ENCODE data around the gene HAP1. TPM values are rescaled to one million over a fixed set of nuclear protein-coding genes. Genes with fewer than 3 reads are reported as not detected.

HAP1 gene
- total RNA-seq, 2 experiments from 2014 or later, result 0.07 to 0.09 TPM

Other genes with a start within 250 kb of the HAP1 start
- not detected for gene KRT36, start 244.7 kb downstream of the HAP1 start, total RNA-seq
- gene KRT13, start 229.0 kb downstream of the HAP1 start, total RNA-seq, result not detected
- gene KRT15, start 215.8 kb downstream of the HAP1 start, total RNA-seq, result not detected
- not detected for gene KRT19, start 206.3 kb downstream of the HAP1 start, total RNA-seq
- gene KRT9, start 162.6 kb downstream of the HAP1 start, total RNA-seq, result not detected
- not detected for gene KRT14, start 147.7 kb downstream of the HAP1 start, total RNA-seq
- gene KRT16, start 121.9 kb downstream of the HAP1 start, total RNA-seq, result not detected
- gene KRT17, start 110.1 kb downstream of the HAP1 start, total RNA-seq, result not detected
- 100 to 1,000 TPM; 924 to 930 TPM for gene EIF1, start 45.8 kb downstream of the HAP1 start, total RNA-seq
- gene GAST, start 22.3 kb downstream of the HAP1 start, total RNA-seq, result not detected
- gene JUP, start 52.1 kb upstream of the HAP1 start, total RNA-seq, result 1 to 10 TPM; 1.5 to 1.8 TPM
- 1 to 10 TPM; 2.6 to 3.2 TPM for gene P3H4, start 77.3 kb upstream of the HAP1 start, total RNA-seq
- 1 to 10 TPM in 1 of 2 experiments, under 1 TPM in 1; 0.74 to 1.2 TPM for gene FKBP10, start 78.4 kb upstream of the HAP1 start, total RNA-seq
- 10 to 100 TPM; 30.5 to 32.3 TPM for gene NT5C3B, start 101.6 kb upstream of the HAP1 start, total RNA-seq
- gene KLHL10, start 103.2 kb upstream of the HAP1 start, total RNA-seq, result under 1 TPM in 1 of 2 experiments, not detected in 1; 0.36 TPM
- gene KLHL11, start 130.8 kb upstream of the HAP1 start, total RNA-seq, result 10 to 100 TPM; 19.2 to 19.6 TPM
- 100 to 1,000 TPM; 185 to 186 TPM for gene ACLY, start 184.3 kb upstream of the HAP1 start, total RNA-seq
- 1 to 10 TPM in 1 of 2 experiments, under 1 TPM in 1; 0.81 to 1.4 TPM for gene ODAD4, start 196.0 kb upstream of the HAP1 start, total RNA-seq
- 10 to 100 TPM; 50.1 to 54.5 TPM for gene CNP, start 232.2 kb upstream of the HAP1 start, total RNA-seq